GM19240 (cell line): ENCODE results near the gene BTBD8.

Experiments used
- DNase-seq: peaks from one replicate; pipeline ENCODE4 v3.0.0; 2011; ENCODE audit warnings: low spot score; ENCODE audit not compliant: insufficient read length

The BTBD8 gene

DNA sequence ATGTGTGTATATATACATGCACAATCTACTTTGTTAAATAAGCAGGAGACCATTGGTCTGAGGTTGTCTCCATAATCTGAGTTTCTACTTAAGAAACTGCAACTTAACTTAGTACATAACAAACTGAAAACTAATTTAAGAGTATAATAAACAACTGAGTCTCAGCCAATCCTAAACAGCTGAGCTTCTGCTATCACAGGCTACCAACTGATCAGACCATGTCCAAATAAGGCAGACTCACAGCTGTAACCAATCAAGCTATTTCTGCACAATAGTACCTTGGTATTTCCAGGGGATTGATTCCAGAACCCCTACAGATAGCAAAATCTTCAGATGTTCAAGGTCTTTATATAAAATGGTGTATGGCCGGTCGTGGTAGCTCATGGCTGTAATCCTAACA is 111.6 kb downstream of the BTBD8 start:
- no peak for DNase-seq

GRCh38 chr1:92192246-92192645 is 112.1 kb downstream of the BTBD8 start:
- DNase-seq = no peak

- DNase-seq = no peak
Observed at GRCh38 chr1:92194511-92194910, 114.4 kb downstream of the BTBD8 start.

DNA sequence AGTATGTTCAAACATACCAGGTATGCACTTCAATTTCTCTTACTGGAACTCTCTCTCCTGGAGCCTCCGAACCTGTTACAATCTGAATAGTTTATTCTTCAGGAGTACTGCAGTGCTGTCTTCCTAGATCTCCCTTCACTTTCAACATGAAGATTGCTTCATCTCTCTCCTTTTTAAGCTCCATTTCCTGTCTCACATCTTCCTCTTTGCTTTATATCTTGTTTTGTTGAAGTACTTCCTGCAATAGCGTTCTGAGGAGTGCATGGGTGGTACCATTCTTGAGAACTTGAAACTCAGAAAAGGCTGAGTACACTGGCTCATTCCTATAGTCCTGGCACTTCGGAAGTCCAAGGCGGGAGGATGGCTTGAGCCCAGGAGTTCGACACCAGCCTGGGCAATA is 121.8 kb downstream of the BTBD8 start:
- no peak for DNase-seq

- DNase-seq = no peak
Observed at GRCh38 chr1:92203105-92203504, 123.0 kb downstream of the BTBD8 start.

DNA sequence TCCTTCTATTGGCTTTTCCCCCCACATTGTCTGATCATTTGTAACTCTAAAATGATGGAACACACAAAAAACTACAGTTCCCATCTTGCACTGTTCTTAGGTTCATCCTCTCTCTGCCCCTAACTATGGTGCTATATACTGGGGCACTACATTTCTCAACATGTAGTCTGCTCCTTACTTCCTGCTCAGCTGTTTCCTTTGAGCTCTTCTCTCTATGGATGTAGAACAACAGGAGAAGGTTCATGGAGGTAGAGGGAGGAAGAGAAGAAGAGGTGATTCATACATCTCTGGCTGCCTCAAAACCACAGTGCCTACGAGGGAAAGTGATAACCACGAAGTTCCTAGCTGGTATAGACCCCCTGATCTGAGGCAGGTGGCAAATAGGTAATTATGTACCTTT is 130.6 kb downstream of the BTBD8 start:
- no peak for DNase-seq

DNA sequence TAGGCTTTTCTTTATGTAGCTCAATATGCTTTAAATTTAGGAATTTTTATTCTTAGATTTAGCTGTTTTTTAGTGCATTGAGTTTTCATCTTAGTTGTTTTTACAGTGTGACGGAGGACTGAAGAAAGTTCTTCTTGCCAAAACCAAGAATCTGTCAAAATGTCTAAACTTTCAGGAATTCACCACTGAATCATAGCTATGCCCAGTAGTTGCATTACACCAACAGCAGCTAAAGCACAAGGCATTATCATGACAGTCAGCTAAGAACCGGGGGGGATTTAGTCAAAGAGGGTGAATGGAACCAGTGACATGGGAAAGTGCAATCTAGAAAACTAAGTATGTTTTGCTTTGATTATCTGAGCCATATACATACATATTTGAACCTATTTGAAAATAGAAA is 131.0 kb downstream of the BTBD8 start:
- DNase-seq = no peak

GRCh38 chr1:92217721-92218120 is 137.6 kb downstream of the BTBD8 start, which contains the start of gene C1orf146:
TSS of gene C1orf146 (plus strand) at chr1:92217915. CDS start at chr1:92231421, 13,506 bp downstream.
- no peak for DNase-seq

DNA sequence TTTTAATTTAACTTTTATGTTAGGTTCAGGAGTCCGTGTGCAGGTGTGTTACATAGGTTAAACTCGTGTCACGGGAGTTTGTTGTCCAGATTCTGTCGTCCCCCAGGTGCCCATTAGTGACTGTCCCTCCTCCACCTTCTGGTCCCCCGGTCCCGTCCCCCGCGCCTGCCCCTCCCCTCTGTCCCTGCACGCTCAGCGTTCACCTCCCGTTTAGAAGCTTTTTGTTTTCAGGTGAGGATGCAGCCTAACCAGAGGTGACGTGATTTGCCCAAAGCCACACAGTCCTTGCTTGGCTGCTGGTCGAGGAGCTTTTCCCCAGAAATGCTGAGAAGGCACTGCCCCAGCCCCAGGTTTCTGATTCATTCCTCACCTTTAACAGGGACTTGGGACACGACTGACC is 138.4 kb downstream of the BTBD8 start:
- no peak for DNase-seq

- DNase-seq = no peak
Observed at GRCh38 chr1:92219028-92219427, 138.9 kb downstream of the BTBD8 start.

DNA sequence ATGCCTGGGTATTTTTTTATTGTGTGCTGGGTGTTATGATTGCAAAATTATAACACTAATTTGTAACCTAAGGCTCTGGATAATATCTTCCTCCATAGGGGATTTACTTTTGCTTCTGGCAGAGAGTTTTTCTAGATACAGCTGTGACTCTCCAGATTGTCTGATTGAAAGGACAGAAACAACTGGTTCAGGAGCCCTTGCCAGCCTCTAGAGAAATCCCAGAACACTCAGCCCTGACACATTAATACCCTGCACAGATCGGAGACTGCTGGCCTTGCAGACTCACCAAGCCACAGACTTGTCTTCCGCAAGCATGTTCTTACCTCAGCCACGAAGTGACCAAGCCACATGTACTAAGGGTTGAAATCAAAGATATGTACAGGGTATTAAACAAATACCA is 148.3 kb downstream of the BTBD8 start:
- DNase-seq = no peak

GRCh38 chr1:92230736-92231135 is 150.6 kb downstream of the BTBD8 start:
- DNase-seq = no peak
